AG09309 (cell line): Measurements from ENCODE around the gene PXMP2.

Experiments used
- DNase-seq: peaks from one replicate; pipeline ENCODE4 v3.0.0-alpha.2; 2010; ENCODE audit warnings: low read depth
- H3K4me3 ChIP-seq: 2 replicates; pipeline ENCODE4 v1.5.1; 2011; ENCODE audit warnings: mild to moderate bottlenecking, low read depth, low read length, moderate library complexity; ENCODE audit not compliant: control insufficient read depth
- CTCF ChIP-seq: IDR thresholded peaks from 2 replicates; pipeline ENCODE4 v1.5.1; 2011; ENCODE audit warnings: mild to moderate bottlenecking, low read depth, low read length, inconsistent platforms; ENCODE audit not compliant: insufficient read depth, control insufficient read depth; ENCODE audit errors: missing control alignments

Gene PXMP2

GRCh38 chr12:132641811-132642650, 45.4 kb upstream of the PXMP2 start:
- no peak for DNase-seq
- no peak overlapping the region for H3K4me3 ChIP-seq
- TF ChIP-seq CTCF = no peak

GRCh38 chr12:132642846-132643835, 44.2 kb upstream of the PXMP2 start:
- H3K4me3 ChIP-seq = no peak overlapping the region

GRCh38 chr12:132646850-132647249, 40.5 kb upstream of the PXMP2 start:
- no peak overlapping the region for H3K4me3 ChIP-seq
- no peak for TF ChIP-seq CTCF
- DNase-seq = no peak

More at GRCh38 chr12:132642846-132643835, 44.2 kb upstream of the PXMP2 start:
- no peak for TF ChIP-seq CTCF
- DNase-seq = no peak

GRCh38 chr12:132647858-132648257, 39.5 kb upstream of the PXMP2 start:
- TF ChIP-seq CTCF = no peak
- DNase-seq = no peak
- H3K4me3 ChIP-seq = no peak overlapping the region

GRCh38 chr12:132648616-132649225, 38.7 kb upstream of the PXMP2 start:
- no peak for DNase-seq
- no peak for TF ChIP-seq CTCF
- no peak overlapping the region for H3K4me3 ChIP-seq
